GM12878 (cell line): ENCODE measurements around the gene RAB44. TPM values are rescaled to one million over a fixed set of nuclear protein-coding genes. Genes with fewer than 3 reads are reported as not detected.
A peak's percentile ranks its signal among the peaks of the same experiment; 100 is the strongest.

Experiments used
- ATAC-seq: fragments of 200-7000 bp; cut with Tn5 transposase; 3 replicates; pipeline ENCODE4 v1.9.1; 2020; ENCODE audit warnings: mild to moderate bottlenecking, moderate library complexity
- BruUV-seq: library from RNA; stranded (reverse); fragments of 400-500 nt; replicated peaks from 2 replicates; lab custom pipeline; 2021; lab: Mats Ljungman, UMichigan
- CTCF ChIA-PET: fragments of 300-600 bp; sonication (Branson Sonifier 250); formaldehyde crosslinking; extraction: SDS; loops from one replicate; lab custom pipeline; 2021; ENCODE audit warnings: inconsistent platforms; lab: Yijun Ruan, JAX
- POLR2A ChIA-PET: fragments of 350-600 bp; formaldehyde crosslinking; extraction: SDS; loops from one replicate; lab custom pipeline; 2021; ENCODE audit warnings: inconsistent platforms; lab: Charles Lee
- RAD21 ChIA-PET: fragments of 300-600 bp; sonication (Branson Sonifier 250); formaldehyde crosslinking; loops from one replicate; lab custom pipeline; 2023; ENCODE audit warnings: antibody characterized with exemption; ENCODE audit not compliant: unreplicated experiment; lab: Charles Lee
- SMC1A ChIA-PET: fragments of 300-600 bp; sonication (Branson Sonifier 250); formaldehyde crosslinking; loops from one replicate; lab custom pipeline; 2023; ENCODE audit not compliant: unreplicated experiment, uncharacterized antibody; lab: Charles Lee
- DNase-seq: peaks from one replicate; pipeline ENCODE4 v3.0.0-alpha.2; 2011; ENCODE audit warnings: low read depth, low spot score
- FAIRE-seq: peaks from 3 replicates; lab custom pipeline; 2011; peaks lifted over from hg19 to GRCh38; lab: Jason Lieb, UNC
- H2AFZ ChIP-seq: 2 replicates; pipeline ENCODE4 v1.6.0; 2011; ENCODE audit warnings: low read depth, low read length, control low read depth; ENCODE audit not compliant: control insufficient read depth
- H3K27ac ChIP-seq: 2 replicates; pipeline ENCODE4 v1.5.1; 2011; ENCODE audit warnings: control low read depth; ENCODE audit not compliant: control insufficient read depth, insufficient read depth
- H3K27me3 ChIP-seq, 2 experiments: replicated peaks in 1 of 2; 2 replicates each; pipeline versions ENCODE4 v1.6.0 to v1.6.1; 2011; ENCODE audit warnings: low read length in 1 of 2; ENCODE audit not compliant: control insufficient read depth in 2 of 2, insufficient read depth in 2 of 2
- H3K36me3 ChIP-seq, 2 experiments: 2 replicates each; pipeline ENCODE4 v1.5.1; 2011; ENCODE audit warnings: low read length in 1 of 2; ENCODE audit not compliant: control insufficient read depth in 2 of 2, insufficient read depth in 2 of 2
- H3K4me1 ChIP-seq: 2 replicates; pipeline ENCODE4 v1.6.1; 2011; ENCODE audit warnings: mild to moderate bottlenecking, low read length, moderate library complexity, mixed read lengths; ENCODE audit not compliant: control insufficient read depth, insufficient read depth
- H3K4me2 ChIP-seq: 2 replicates; pipeline ENCODE4 v1.6.0; 2011; ENCODE audit warnings: control low read depth; ENCODE audit not compliant: control insufficient read depth, insufficient read depth
- H3K4me3 ChIP-seq: fragments of 200-600 bp; sonication (generic); 2 replicates; pipeline ENCODE4 v1.5.1; 2016
- H3K79me2 ChIP-seq: 2 replicates; pipeline ENCODE4 v1.6.0; 2011; ENCODE audit warnings: low read length; ENCODE audit not compliant: control insufficient read depth, insufficient read depth
- H3K9ac ChIP-seq: 2 replicates; pipeline ENCODE4 v1.8.0; 2011; ENCODE audit warnings: low read length, control low read depth, mixed read lengths; ENCODE audit not compliant: control insufficient read depth, insufficient read depth
- H3K9me3 ChIP-seq: replicated peaks from 3 replicates; pipeline ENCODE4 v1.5.1; 2011; ENCODE audit warnings: mild to moderate bottlenecking, low read length; ENCODE audit not compliant: control insufficient read depth, insufficient read depth
- H4K20me1 ChIP-seq: 2 replicates; pipeline ENCODE4 v1.6.0; 2011; ENCODE audit not compliant: control insufficient read depth, insufficient read depth
- BHLHE40 ChIP-seq, 2 experiments: fragments of 450-650 bp in 1 of 2; IDR thresholded peaks; 2 replicates each; pipeline ENCODE4 v1.6.1; 2011 to 2017; ENCODE audit warnings: low read depth in 2 of 2, borderline replicate concordance in 1 of 2, improper control_type of control experiment in 1 of 2, low read length in 1 of 2, mild to moderate bottlenecking in 1 of 2
- CBX5 ChIP-seq: sonication (generic); IDR thresholded peaks from 2 replicates; pipeline ENCODE4 v1.6.1; 2016; ENCODE audit warnings: low read depth, moderate library complexity, mild to moderate bottlenecking, inconsistent platforms
- CEBPB ChIP-seq, 2 experiments: fragments of 150-350 bp in 1 of 2; IDR thresholded peaks; 2 replicates each; pipeline ENCODE4 v1.6.1; 2012 to 2014; ENCODE audit warnings: low read depth in 2 of 2, low read length in 2 of 2, borderline replicate concordance in 1 of 2, inconsistent platforms in 1 of 2
- FOXM1 ChIP-seq: IDR thresholded peaks from 2 replicates; pipeline ENCODE4 v1.6.1; 2012; ENCODE audit warnings: low read depth, mild to moderate bottlenecking, inconsistent platforms, low read length, moderate library complexity
- IRF4 ChIP-seq: IDR thresholded peaks from 2 replicates; pipeline ENCODE4 v1.6.1; 2011; ENCODE audit warnings: low read depth, low read length
- KLF5 ChIP-seq: fragments of 450-650 bp; IDR thresholded peaks from 2 replicates; pipeline ENCODE4 v1.6.1; 2014; ENCODE audit warnings: mild to moderate bottlenecking; ENCODE audit not compliant: partially characterized antibody
- NFYB ChIP-seq: IDR thresholded peaks from 2 replicates; pipeline ENCODE4 v1.6.1; 2011; ENCODE audit warnings: low read depth, mild to moderate bottlenecking, low read length, improper control_type of control experiment, moderate library complexity; ENCODE audit not compliant: insufficient read depth
- NR2C1 ChIP-seq: fragments of 450-650 bp; IDR thresholded peaks from 2 replicates; pipeline ENCODE4 v1.6.1; 2017; ENCODE audit warnings: antibody characterized with exemption, mild to moderate bottlenecking, moderate library complexity
- PKNOX1 ChIP-seq: fragments of 450-650 bp; IDR thresholded peaks from 2 replicates; pipeline ENCODE4 v1.6.1; 2016; ENCODE audit warnings: mild to moderate bottlenecking
- RAD51 ChIP-seq: fragments of 450-650 bp; IDR thresholded peaks from 2 replicates; pipeline ENCODE4 v1.6.1; 2016; ENCODE audit warnings: moderate library complexity, mild to moderate bottlenecking, inconsistent platforms
- RCOR1 ChIP-seq: conservative IDR thresholded peaks from 2 replicates; pipeline ENCODE4 v1.6.1; 2012; ENCODE audit warnings: low read depth, low read length, improper control_type of control experiment
- WGBS: methylation state at CpG from one replicate; pipeline ENCODE4 v1.1.6; 2016; ENCODE audit warnings: low lambda C conversion rate; ENCODE audit not compliant: insufficient replicate concordance, insufficient coverage; ENCODE audit errors: missing lambda C conversion rate; 5-methylcytosine and 5-hydroxymethylcytosine counted together
- in situ Hi-C: fragments of 300-500 bp; cut with MboI; formaldehyde crosslinking; loops from 9 replicates; pipeline ENCODE4 v1.14.3; 2018; ENCODE audit warnings: mixed read lengths
- intact Hi-C: fragments of 100-400 bp; cut with micrococcal nuclease; formaldehyde crosslinking; loops from one replicate; pipeline ENCODE4 v1.14.2; 2022; ENCODE audit not compliant: unreplicated experiment
- polyA plus RNA-seq, 11 experiments: library from polyadenylated mRNA; depleted of rRNA in 4 of 11; unstranded in 6 of 11; stranded (reverse) in 5 of 11; fragments of >200 nt; fragmentation: Nextera tagmentation in 4 of 11; fragmentation: Illumina TruSeq in 1 of 11; extraction: Ambion mirVana in 4 of 11; extraction: Trizol in 1 of 11; gene quantifications; 1 replicate in 1 of 11; 2 replicates in 10 of 11; pipeline versions ENCODE4 v1.2.1 to v1.2.3, GENCODE V29; 2011 to 2016; ENCODE audit warnings: inconsistent platforms in 2 of 11, missing spikeins in 2 of 11, low read depth in 1 of 11
- total RNA-seq, 4 experiments: library from RNA; depleted of rRNA in 3 of 4; stranded (reverse); fragments of >200 nt in 3 of 4; fragmentation: Illumina TruSeq in 1 of 4; extraction: Trizol in 1 of 4; gene quantifications; 2 replicates each; pipeline versions ENCODE4 v1.2.1 to v1.2.3, GENCODE V29; 2013 to 2021
- TF ChIP-seq, protein P1 (sequence below): fragments of 450-650 bp; IDR thresholded peaks from 2 replicates; pipeline ENCODE4 v1.6.1; 2017; ENCODE audit warnings: mild to moderate bottlenecking

The RAB44 gene
- total and polyA plus RNA-seq, 10 of the 15 experiments (the other 5 are each of a cell fraction or from before 2014, with no cell fraction given): 0.01 to 0.08 (median 0.05) TPM; not detected in 2

GRCh38 chr6:36765594-36766398, 68.2 kb downstream of the RAB44 start (continued):
- TF ChIP-seq CEBPB (IDR thresholded peaks at IDR 0.05; ENCODE audit: borderline replicate concordance in 1 of 2, low read depth in 2 of 2, low read length in 2 of 2) (no peak), PKNOX1 (no peak), IRF4 (no peak), RAD51 (no peak)
- TF ChIP-seq, protein P1, sequence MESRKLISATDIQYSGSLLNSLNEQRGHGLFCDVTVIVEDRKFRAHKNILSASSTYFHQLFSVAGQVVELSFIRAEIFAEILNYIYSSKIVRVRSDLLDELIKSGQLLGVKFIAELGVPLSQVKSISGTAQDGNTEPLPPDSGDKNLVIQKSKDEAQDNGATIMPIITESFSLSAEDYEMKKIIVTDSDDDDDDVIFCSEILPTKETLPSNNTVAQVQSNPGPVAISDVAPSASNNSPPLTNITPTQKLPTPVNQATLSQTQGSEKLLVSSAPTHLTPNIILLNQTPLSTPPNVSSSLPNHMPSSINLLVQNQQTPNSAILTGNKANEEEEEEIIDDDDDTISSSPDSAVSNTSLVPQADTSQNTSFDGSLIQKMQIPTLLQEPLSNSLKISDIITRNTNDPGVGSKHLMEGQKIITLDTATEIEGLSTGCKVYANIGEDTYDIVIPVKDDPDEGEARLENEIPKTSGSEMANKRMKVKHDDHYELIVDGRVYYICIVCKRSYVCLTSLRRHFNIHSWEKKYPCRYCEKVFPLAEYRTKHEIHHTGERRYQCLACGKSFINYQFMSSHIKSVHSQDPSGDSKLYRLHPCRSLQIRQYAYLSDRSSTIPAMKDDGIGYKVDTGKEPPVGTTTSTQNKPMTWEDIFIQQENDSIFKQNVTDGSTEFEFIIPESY: no peak

- H3K4me1 ChIP-seq: peaks cover 17% of the 10 kb centered on the region
- POLR2A ChIA-PET: interaction anchor here (1.1 to 1.7 kb wide), 3 partner anchors 13 to 106 kb away, joined by 3 read pairs; no protein-coding TSS in a partner anchor
- CTCF ChIA-PET: interaction anchor here (0.6 to 15.9 kb wide), 41 partner anchors 8 to 548 kb away, joined by 3 to 330 read pairs (median 5); partner anchors contain the start of genes C6orf89, MTCH1 and PPIL1
Measured at GRCh38 chr6:36766399-36766945, 68.8 kb downstream of the RAB44 start.

More at GRCh38 chr6:36766399-36766945, 68.8 kb downstream of the RAB44 start:
- no peak overlapping the region for H3K27ac ChIP-seq
- no peak overlapping the region for H3K4me2 ChIP-seq
- ATAC-seq (no peak), DNase-seq (no peak), FAIRE-seq (no peak)
- H3K79me2 ChIP-seq: no peaks in the 10 kb centered on the region
- no peak overlapping the region for H3K4me3 ChIP-seq
- H3K9me3 ChIP-seq: no peaks in the 10 kb centered on the region
- no peak overlapping the region for H3K9ac ChIP-seq
- in situ Hi-C loops: loop anchor here (5.0 to 10.0 kb wide), 3 partner anchors 246 to 446 kb away; partner anchors contain the start of gene PIM1
- BruUV-seq: no TSS peak
- no peak overlapping the region for H2AFZ ChIP-seq
- no peaks in the 10 kb centered on the region; a peak in 1 of 4 replicates for H3K36me3 ChIP-seq
- no peaks in the 10 kb centered on the region for H3K27me3 ChIP-seq
- TF ChIP-seq FOXM1: no peak
- TF ChIP-seq KLF5: no peak
- TF ChIP-seq NFYB: no peak
- no peak for TF ChIP-seq RCOR1
- TF ChIP-seq BHLHE40 (IDR thresholded peaks at IDR 0.05; ENCODE audit: borderline replicate concordance in 1 of 2, low read depth in 2 of 2, low read length in 1 of 2): 0 out of 4 replicates have a peak, but pooled peaks of 1 of the 2 experiments have one; percentile 22
- TF ChIP-seq NR2C1: no peak
- no peak for TF ChIP-seq CBX5
- RAD21 ChIA-PET: interaction anchor here (0.6 to 7.2 kb wide), 24 partner anchors 8 to 405 kb away, joined by 3 to 102 read pairs (median 4); partner anchors contain the start of genes C6orf89, FGD2 and PPIL1
- no peaks in the 10 kb centered on the region for H4K20me1 ChIP-seq
- SMC1A ChIA-PET: interaction anchor here (0.7 to 9.7 kb wide), 17 partner anchors 9 to 444 kb away, joined by 3 to 120 read pairs (median 6); no protein-coding TSS in a partner anchor
- intact Hi-C loops: loop anchor here (1.0 to 10.0 kb wide), 5 partner anchors 16 to 444 kb away; partner anchors contain the start of gene PIM1
- 57% methylated on average over 10 of the region's 10 CpGs for WGBS
